Liver (tissue), 3 donors: ENCODE measurements around the gene TTC7B.

Experiments used
- ATF3 ChIP-seq: IDR thresholded peaks from 2 replicates; pipeline ENCODE4 v1.6.1; 2016; ENCODE audit warnings: antibody characterized with exemption
- JUND ChIP-seq, 2 donors: IDR thresholded peaks; 2 replicates each; pipeline ENCODE4 v1.6.1; 2016; ENCODE audit warnings: antibody characterized with exemption in 2 of 2
- YY1 ChIP-seq: IDR thresholded peaks from 2 replicates; pipeline ENCODE4 v1.6.1; 2016; ENCODE audit warnings: antibody characterized with exemption, mild to moderate bottlenecking
- TF ChIP-seq, protein P1 (sequence below): fragments of 150-350 bp; IDR thresholded peaks from 2 replicates; pipeline ENCODE4 v1.5.1; 2017; ENCODE audit warnings: improper control_type of control experiment, low read depth, low read length; ENCODE audit not compliant: missing input control
- TF ChIP-seq, protein P2 (sequence below): IDR thresholded peaks from 2 replicates; pipeline ENCODE4 v1.6.1; 2016; ENCODE audit warnings: antibody characterized with exemption
- TF ChIP-seq, protein P3 (sequence below): IDR thresholded peaks from 2 replicates; pipeline ENCODE4 v1.6.1; 2016; ENCODE audit warnings: antibody characterized with exemption, mild to moderate bottlenecking
- donor health status: healthy.
- donor health status: healthy.

GRCh38 chr14:90767899-90768298 lies 48.3 kb downstream of the TTC7B start:
- TF ChIP-seq, protein P1, sequence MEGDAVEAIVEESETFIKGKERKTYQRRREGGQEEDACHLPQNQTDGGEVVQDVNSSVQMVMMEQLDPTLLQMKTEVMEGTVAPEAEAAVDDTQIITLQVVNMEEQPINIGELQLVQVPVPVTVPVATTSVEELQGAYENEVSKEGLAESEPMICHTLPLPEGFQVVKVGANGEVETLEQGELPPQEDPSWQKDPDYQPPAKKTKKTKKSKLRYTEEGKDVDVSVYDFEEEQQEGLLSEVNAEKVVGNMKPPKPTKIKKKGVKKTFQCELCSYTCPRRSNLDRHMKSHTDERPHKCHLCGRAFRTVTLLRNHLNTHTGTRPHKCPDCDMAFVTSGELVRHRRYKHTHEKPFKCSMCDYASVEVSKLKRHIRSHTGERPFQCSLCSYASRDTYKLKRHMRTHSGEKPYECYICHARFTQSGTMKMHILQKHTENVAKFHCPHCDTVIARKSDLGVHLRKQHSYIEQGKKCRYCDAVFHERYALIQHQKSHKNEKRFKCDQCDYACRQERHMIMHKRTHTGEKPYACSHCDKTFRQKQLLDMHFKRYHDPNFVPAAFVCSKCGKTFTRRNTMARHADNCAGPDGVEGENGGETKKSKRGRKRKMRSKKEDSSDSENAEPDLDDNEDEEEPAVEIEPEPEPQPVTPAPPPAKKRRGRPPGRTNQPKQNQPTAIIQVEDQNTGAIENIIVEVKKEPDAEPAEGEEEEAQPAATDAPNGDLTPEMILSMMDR, result no peak
- TF ChIP-seq YY1 (no peak), JUND (IDR thresholded peaks at IDR 0.05) (no peak), ATF3 (no peak)
- TF ChIP-seq, protein P2, sequence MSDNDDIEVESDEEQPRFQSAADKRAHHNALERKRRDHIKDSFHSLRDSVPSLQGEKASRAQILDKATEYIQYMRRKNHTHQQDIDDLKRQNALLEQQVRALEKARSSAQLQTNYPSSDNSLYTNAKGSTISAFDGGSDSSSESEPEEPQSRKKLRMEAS, result no peak
- TF ChIP-seq, protein P3, sequence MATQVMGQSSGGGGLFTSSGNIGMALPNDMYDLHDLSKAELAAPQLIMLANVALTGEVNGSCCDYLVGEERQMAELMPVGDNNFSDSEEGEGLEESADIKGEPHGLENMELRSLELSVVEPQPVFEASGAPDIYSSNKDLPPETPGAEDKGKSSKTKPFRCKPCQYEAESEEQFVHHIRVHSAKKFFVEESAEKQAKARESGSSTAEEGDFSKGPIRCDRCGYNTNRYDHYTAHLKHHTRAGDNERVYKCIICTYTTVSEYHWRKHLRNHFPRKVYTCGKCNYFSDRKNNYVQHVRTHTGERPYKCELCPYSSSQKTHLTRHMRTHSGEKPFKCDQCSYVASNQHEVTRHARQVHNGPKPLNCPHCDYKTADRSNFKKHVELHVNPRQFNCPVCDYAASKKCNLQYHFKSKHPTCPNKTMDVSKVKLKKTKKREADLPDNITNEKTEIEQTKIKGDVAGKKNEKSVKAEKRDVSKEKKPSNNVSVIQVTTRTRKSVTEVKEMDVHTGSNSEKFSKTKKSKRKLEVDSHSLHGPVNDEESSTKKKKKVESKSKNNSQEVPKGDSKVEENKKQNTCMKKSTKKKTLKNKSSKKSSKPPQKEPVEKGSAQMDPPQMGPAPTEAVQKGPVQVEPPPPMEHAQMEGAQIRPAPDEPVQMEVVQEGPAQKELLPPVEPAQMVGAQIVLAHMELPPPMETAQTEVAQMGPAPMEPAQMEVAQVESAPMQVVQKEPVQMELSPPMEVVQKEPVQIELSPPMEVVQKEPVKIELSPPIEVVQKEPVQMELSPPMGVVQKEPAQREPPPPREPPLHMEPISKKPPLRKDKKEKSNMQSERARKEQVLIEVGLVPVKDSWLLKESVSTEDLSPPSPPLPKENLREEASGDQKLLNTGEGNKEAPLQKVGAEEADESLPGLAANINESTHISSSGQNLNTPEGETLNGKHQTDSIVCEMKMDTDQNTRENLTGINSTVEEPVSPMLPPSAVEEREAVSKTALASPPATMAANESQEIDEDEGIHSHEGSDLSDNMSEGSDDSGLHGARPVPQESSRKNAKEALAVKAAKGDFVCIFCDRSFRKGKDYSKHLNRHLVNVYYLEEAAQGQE, result no peak
